HL-60 (cell line): ENCODE data around the gene ESPN.

Source experiments
- CTCF ChIP-seq: IDR thresholded peaks from one replicate; pipeline ENCODE4 v1.5.1; 2011; ENCODE audit warnings: low read length, control low read depth, inconsistent platforms; ENCODE audit not compliant: insufficient read depth
- GABPA ChIP-seq: IDR thresholded peaks from 2 replicates; pipeline ENCODE4 v1.6.1; 2012; ENCODE audit warnings: low read depth
- POLR2AphosphoS5 ChIP-seq: IDR thresholded peaks from 2 replicates; pipeline ENCODE4 v1.6.1; 2012; ENCODE audit warnings: low read depth

GRCh38 chr1:6435129-6435528 lies 10.6 kb downstream of the ESPN start:
- TF ChIP-seq CTCF (no peak), POLR2AphosphoS5 (no peak), GABPA (no peak)
